SK-N-SH treated with all-trans-retinoic acid at 6 μM for 48 hours (cell line): ENCODE data around the gene TMEM240.

Experiments
- ATAC-seq: fragments of 200-7000 bp; cut with Tn5 transposase; 3 replicates; pipeline ENCODE4 v1.9.1; 2020; ENCODE audit warnings: mild to moderate bottlenecking, moderate library complexity
- ARNTL ChIP-seq: fragments of 450-650 bp; formaldehyde crosslinking; IDR thresholded peaks from 2 replicates; pipeline ENCODE4 v1.5.0; 2020; ENCODE audit warnings: low read depth, mild to moderate bottlenecking, moderate library complexity, borderline replicate concordance
- BACH2 ChIP-seq: fragments of 250-450 bp; sonication (Bioruptor Pico); IDR thresholded peaks from 2 replicates; pipeline ENCODE4 v1.9.0; 2021; ENCODE audit warnings: mild to moderate bottlenecking, borderline replicate concordance
- CSDC2 ChIP-seq: fragments of 250-450 bp; sonication (Bioruptor Pico); IDR thresholded peaks from 2 replicates; pipeline ENCODE4 v1.5.0; 2020; ENCODE audit warnings: mild to moderate bottlenecking, moderate library complexity
- ESRRG ChIP-seq: fragments of 250-450 bp; sonication (Bioruptor Pico); IDR thresholded peaks from 2 replicates; pipeline ENCODE4 v1.6.1; 2021; ENCODE audit warnings: mild to moderate bottlenecking
- GLIS3 ChIP-seq: fragments of 250-450 bp; sonication (Bioruptor Pico); IDR thresholded peaks from 2 replicates; pipeline ENCODE4 v1.5.0; 2020; ENCODE audit warnings: mild to moderate bottlenecking, moderate library complexity
- ISL1 ChIP-seq: fragments of 250-450 bp; sonication (Bioruptor Pico); IDR thresholded peaks from 2 replicates; pipeline ENCODE4 v2.1.2; 2022; ENCODE audit warnings: mild to moderate bottlenecking, moderate library complexity
- POU6F1 ChIP-seq: fragments of 250-450 bp; sonication (Bioruptor Pico); IDR thresholded peaks from 2 replicates; pipeline ENCODE4 v1.8.0; 2021; ENCODE audit warnings: low read depth, mild to moderate bottlenecking, moderate library complexity, borderline replicate concordance
- PPARA ChIP-seq: fragments of 250-450 bp; sonication (Bioruptor Pico); IDR thresholded peaks from 2 replicates; pipeline ENCODE4 v1.5.0; 2020; ENCODE audit warnings: mild to moderate bottlenecking, borderline replicate concordance
- RARB ChIP-seq: fragments of 250-450 bp; sonication (Bioruptor Pico); IDR thresholded peaks from 2 replicates; pipeline ENCODE4 v1.8.0; 2021; ENCODE audit warnings: mild to moderate bottlenecking, moderate library complexity
- SNAI2 ChIP-seq: fragments of 250-450 bp; sonication (Bioruptor Pico); IDR thresholded peaks from 2 replicates; pipeline ENCODE4 v1.5.0; 2020; ENCODE audit warnings: mild to moderate bottlenecking, moderate library complexity
- TCF4 ChIP-seq: fragments of 250-450 bp; sonication (Bioruptor Pico); IDR thresholded peaks from 2 replicates; pipeline ENCODE4 v1.8.0; 2021; ENCODE audit warnings: mild to moderate bottlenecking, moderate library complexity, borderline replicate concordance
- TOX ChIP-seq: fragments of 250-450 bp; sonication (Bioruptor Pico); IDR thresholded peaks from 2 replicates; pipeline ENCODE4 v1.8.0; 2021; ENCODE audit warnings: mild to moderate bottlenecking, moderate library complexity, borderline replicate concordance
- TSHZ2 ChIP-seq: fragments of 250-450 bp; sonication (Bioruptor Pico); IDR thresholded peaks from 2 replicates; pipeline ENCODE4 v1.5.0; 2020; ENCODE audit warnings: mild to moderate bottlenecking, moderate library complexity
- ZC3H10 ChIP-seq: fragments of 250-450 bp; sonication (Bioruptor Pico); IDR thresholded peaks from 2 replicates; pipeline ENCODE4 v1.5.1; 2021; ENCODE audit warnings: mild to moderate bottlenecking, moderate library complexity
- ZFP30 ChIP-seq: fragments of 450-650 bp; formaldehyde crosslinking; IDR thresholded peaks from 2 replicates; pipeline ENCODE4 v1.5.0; 2022; ENCODE audit warnings: mild to moderate bottlenecking, moderate library complexity
- ZNF565 ChIP-seq: fragments of 450-650 bp; formaldehyde crosslinking; conservative IDR thresholded peaks from 2 replicates; pipeline ENCODE4 v1.5.0; 2020; ENCODE audit warnings: low read depth, mild to moderate bottlenecking, moderate library complexity
- ZNF70 ChIP-seq: fragments of 450-650 bp; formaldehyde crosslinking; IDR thresholded peaks from 2 replicates; pipeline ENCODE4 v1.5.0; 2020; ENCODE audit warnings: mild to moderate bottlenecking, moderate library complexity
- ZNF8 ChIP-seq: fragments of 450-650 bp; formaldehyde crosslinking; IDR thresholded peaks from 2 replicates; pipeline ENCODE4 v1.5.0; 2020; ENCODE audit warnings: mild to moderate bottlenecking, moderate library complexity
- TF ChIP-seq, protein P1 (sequence below): fragments of 250-450 bp; sonication (Bioruptor Pico); IDR thresholded peaks from 2 replicates; pipeline ENCODE4 v1.5.1; 2020; ENCODE audit warnings: low read depth, mild to moderate bottlenecking, moderate library complexity
- TF ChIP-seq, protein P2 (sequence below): fragments of 250-450 bp; sonication (Bioruptor Pico); IDR thresholded peaks from 2 replicates; pipeline ENCODE4 v1.8.0; 2020; ENCODE audit warnings: mild to moderate bottlenecking, moderate library complexity, borderline replicate concordance

Gene TMEM240

DNA sequence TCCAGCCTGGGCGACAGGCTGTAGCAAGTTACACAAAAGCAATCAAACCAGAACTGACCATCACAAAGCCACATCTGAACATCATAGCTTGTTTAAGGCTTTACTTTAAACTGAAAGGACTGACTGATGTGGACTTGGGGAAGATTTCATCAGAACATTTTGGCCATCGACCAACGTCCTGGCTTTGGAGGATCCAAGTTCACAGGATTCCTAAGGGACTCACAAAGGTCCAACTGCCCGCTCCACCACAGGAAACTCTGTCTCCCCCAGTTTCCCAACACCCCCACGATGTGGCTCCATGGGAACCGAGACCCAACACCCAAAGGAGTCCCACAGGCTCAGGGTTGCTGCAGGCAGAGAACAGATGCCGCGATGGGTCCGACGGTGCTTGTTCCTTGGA is 24.9 kb upstream of the TMEM240 start:
- TF ChIP-seq TCF4 (no peak), ZNF8 (no peak), CSDC2 (no peak), SNAI2 (CRISPR knock-in tag) (no peak)
- no peak for ATAC-seq

DNA sequence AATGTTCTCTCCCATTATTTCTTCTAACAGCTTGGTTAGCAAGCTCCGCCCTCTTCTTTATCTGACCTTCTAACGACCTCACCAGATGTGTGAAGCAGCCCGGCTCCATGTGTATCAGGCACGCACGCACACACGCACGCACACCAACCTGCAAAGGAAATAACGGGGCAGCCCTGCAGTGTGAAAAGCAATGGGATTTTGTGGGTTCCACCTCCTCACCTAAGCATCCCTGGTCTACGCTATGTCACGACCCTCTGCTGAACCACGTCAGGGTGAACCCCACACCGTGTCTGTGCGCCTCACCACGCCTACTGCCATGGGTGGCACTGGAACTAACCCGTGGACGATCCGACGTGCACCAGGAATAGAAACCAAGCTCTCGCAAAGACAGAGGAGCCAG is 23.8 kb upstream of the TMEM240 start:
- no peak for ATAC-seq

GRCh38 chr1:1563688-1564087 is 23.3 kb upstream of the TMEM240 start:
- TF ChIP-seq ZNF70 (no peak), BACH2 (no peak), SNAI2 (CRISPR knock-in tag) (no peak), CSDC2 (no peak), ZC3H10 (no peak), ZNF565 (CRISPR knock-in tag) (no peak), POU6F1 (CRISPR knock-in tag) (no peak), RARB (no peak), TOX (CRISPR knock-in tag) (no peak), ESRRG (CRISPR knock-in tag) (no peak), ARNTL (CRISPR knock-in tag) (no peak), GLIS3 (CRISPR knock-in tag) (no peak), TCF4 (no peak), PPARA (CRISPR knock-in tag) (no peak), ISL1 (CRISPR knock-in tag) (no peak), ZFP30 (CRISPR knock-in tag) (no peak), ZNF8 (no peak)
- TF ChIP-seq, protein P1, sequence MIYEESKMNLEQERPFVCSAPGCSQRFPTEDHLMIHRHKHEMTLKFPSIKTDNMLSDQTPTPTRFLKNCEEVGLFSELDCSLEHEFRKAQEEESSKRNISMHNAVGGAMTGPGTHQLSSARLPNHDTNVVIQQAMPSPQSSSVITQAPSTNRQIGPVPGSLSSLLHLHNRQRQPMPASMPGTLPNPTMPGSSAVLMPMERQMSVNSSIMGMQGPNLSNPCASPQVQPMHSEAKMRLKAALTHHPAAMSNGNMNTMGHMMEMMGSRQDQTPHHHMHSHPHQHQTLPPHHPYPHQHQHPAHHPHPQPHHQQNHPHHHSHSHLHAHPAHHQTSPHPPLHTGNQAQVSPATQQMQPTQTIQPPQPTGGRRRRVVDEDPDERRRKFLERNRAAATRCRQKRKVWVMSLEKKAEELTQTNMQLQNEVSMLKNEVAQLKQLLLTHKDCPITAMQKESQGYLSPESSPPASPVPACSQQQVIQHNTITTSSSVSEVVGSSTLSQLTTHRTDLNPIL (CRISPR knock-in tag): no peak
- TF ChIP-seq, protein P2, sequence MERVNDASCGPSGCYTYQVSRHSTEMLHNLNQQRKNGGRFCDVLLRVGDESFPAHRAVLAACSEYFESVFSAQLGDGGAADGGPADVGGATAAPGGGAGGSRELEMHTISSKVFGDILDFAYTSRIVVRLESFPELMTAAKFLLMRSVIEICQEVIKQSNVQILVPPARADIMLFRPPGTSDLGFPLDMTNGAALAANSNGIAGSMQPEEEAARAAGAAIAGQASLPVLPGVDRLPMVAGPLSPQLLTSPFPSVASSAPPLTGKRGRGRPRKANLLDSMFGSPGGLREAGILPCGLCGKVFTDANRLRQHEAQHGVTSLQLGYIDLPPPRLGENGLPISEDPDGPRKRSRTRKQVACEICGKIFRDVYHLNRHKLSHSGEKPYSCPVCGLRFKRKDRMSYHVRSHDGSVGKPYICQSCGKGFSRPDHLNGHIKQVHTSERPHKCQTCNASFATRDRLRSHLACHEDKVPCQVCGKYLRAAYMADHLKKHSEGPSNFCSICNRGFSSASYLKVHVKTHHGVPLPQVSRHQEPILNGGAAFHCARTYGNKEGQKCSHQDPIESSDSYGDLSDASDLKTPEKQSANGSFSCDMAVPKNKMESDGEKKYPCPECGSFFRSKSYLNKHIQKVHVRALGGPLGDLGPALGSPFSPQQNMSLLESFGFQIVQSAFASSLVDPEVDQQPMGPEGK (CRISPR knock-in tag): no peak
- no peak for ATAC-seq

More for the DNA sequence above, 23.8 kb upstream of the TMEM240 start:
- TF ChIP-seq ZNF565 (CRISPR knock-in tag) (no peak), TCF4 (no peak), ARNTL (CRISPR knock-in tag) (no peak), GLIS3 (CRISPR knock-in tag) (no peak), RARB (no peak)
- TF ChIP-seq, all 23 proteins: peak for 0

GRCh38 chr1:1562556-1563195 is 22.3 kb upstream of the TMEM240 start:
- ATAC-seq: no peak
- TF ChIP-seq ZC3H10: no peak
- TF ChIP-seq GLIS3 (CRISPR knock-in tag): no peak
- no peak for TF ChIP-seq TCF4
- TF ChIP-seq, protein P1 (CRISPR knock-in tag): no peak
- TF ChIP-seq ESRRG (CRISPR knock-in tag): no peak
- TF ChIP-seq ZFP30 (CRISPR knock-in tag): no peak
- no peak for TF ChIP-seq TSHZ2 (CRISPR knock-in tag)
- TF ChIP-seq PPARA (CRISPR knock-in tag): no peak
- TF ChIP-seq SNAI2 (CRISPR knock-in tag): no peak
- TF ChIP-seq RARB: no peak
